Breast epithelium (tissue), 4 donors: Measurements from ENCODE around the gene PAFAH2. TPM values are rescaled to one million over a fixed set of nuclear protein-coding genes. Genes with fewer than 3 reads are reported as not detected.

Source experiments
- DNase-seq, 2 donors: peaks; one replicate each; pipeline ENCODE4 v3.0.0-alpha.2; 2019; ENCODE audit warnings: low spot score in 2 of 2
- H3K27ac ChIP-seq, 2 donors: fragments of 200-600 bp; sonication (generic) in 1 of 2; one replicate each; pipeline ENCODE4 v1.5.1; 2016 to 2019; ENCODE audit warnings: mild to moderate bottlenecking in 1 of 2
- H3K27me3 ChIP-seq, 2 donors: fragments of 200-600 bp; sonication (generic) in 1 of 2; one replicate each; pipeline versions ENCODE4 v1.5.1 to v1.6.0; 2017 to 2019; ENCODE audit warnings: control low read depth in 1 of 2, mild to moderate bottlenecking in 1 of 2
- H3K36me3 ChIP-seq: fragments of 200-600 bp; one replicate; pipeline ENCODE4 v1.5.1; 2019
- H3K4me1 ChIP-seq, 2 donors: fragments of 200-600 bp; sonication (generic); one replicate each; pipeline ENCODE4 v1.5.1; 2016 to 2019; ENCODE audit warnings: control low read depth in 1 of 2
- H3K4me3 ChIP-seq, 3 donors: fragments of 200-600 bp; sonication (generic); 1 replicate in 2 of 3; 2 replicates in 1 of 3; pipeline ENCODE4 v1.5.1; 2016 to 2019; ENCODE audit warnings: mild to moderate bottlenecking in 3 of 3, moderate library complexity in 2 of 3
- H3K9me3 ChIP-seq, 2 donors: fragments of 200-600 bp; sonication (generic) in 1 of 2; one replicate each; pipeline ENCODE4 v1.5.1; 2016 to 2019; ENCODE audit warnings: control low read depth in 1 of 2
- POLR2A ChIP-seq: fragments of 450-650 bp; IDR thresholded peaks from one replicate; pipeline ENCODE4 v1.6.1; 2016; ENCODE audit warnings: antibody characterized with exemption, mild to moderate bottlenecking, moderate library complexity
- POLR2AphosphoS5 ChIP-seq, 3 donors: sonication (generic); formaldehyde crosslinking; IDR thresholded peaks; one replicate each; pipeline ENCODE4 v1.6.1; 2017; ENCODE audit warnings: antibody characterized with exemption in 3 of 3
- intact Hi-C: fragments of 100-400 bp; cut with DNase I; formaldehyde crosslinking; loops from one replicate; pipeline ENCODE4 v1.15.1; 2023; ENCODE audit warnings: low total_unique reads
- total RNA-seq, 3 donors: library from RNA; depleted of rRNA; stranded (reverse); fragments of >200 nt; gene quantifications; one replicate each; pipeline ENCODE4 v1.1.0, GENCODE V29; 2016
- TF ChIP-seq, protein P1 (sequence below), 3 donors: fragments of 450-650 bp; IDR thresholded peaks; one replicate each; pipeline ENCODE4 v1.5.1; 2016 to 2017; ENCODE audit warnings: antibody characterized with exemption in 3 of 3, mild to moderate bottlenecking in 3 of 3, moderate library complexity in 3 of 3

The PAFAH2 gene
- total RNA-seq, 3 donors from 2014 or later, result 8.2 to 19.9 (median 9.8) TPM

DNA sequence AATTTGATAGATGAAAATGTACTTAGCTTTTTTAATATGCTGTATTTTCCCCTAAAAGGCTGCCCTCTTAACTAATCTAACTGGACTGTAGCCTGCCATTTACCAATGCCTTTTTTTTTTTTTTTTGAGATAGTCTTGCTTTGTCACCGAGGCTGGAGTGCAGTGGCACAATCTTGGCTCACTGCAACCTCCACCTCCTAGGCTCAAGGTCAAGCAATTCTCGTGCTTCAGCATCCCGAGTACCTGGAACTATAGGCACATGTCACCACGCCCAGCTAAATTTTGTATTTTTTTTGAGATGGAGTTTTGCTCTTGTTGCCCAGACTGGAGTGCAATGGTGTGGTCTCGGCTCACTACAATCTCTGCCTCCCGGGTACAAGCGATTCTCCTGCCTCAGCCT, 18.7 kb downstream of the PAFAH2 start:
- intact Hi-C loops, result no loop called here
- TF ChIP-seq, protein P1, sequence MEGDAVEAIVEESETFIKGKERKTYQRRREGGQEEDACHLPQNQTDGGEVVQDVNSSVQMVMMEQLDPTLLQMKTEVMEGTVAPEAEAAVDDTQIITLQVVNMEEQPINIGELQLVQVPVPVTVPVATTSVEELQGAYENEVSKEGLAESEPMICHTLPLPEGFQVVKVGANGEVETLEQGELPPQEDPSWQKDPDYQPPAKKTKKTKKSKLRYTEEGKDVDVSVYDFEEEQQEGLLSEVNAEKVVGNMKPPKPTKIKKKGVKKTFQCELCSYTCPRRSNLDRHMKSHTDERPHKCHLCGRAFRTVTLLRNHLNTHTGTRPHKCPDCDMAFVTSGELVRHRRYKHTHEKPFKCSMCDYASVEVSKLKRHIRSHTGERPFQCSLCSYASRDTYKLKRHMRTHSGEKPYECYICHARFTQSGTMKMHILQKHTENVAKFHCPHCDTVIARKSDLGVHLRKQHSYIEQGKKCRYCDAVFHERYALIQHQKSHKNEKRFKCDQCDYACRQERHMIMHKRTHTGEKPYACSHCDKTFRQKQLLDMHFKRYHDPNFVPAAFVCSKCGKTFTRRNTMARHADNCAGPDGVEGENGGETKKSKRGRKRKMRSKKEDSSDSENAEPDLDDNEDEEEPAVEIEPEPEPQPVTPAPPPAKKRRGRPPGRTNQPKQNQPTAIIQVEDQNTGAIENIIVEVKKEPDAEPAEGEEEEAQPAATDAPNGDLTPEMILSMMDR (IDR thresholded peaks at IDR 0.05), result no peak
- TF ChIP-seq POLR2AphosphoS5 (IDR thresholded peaks at IDR 0.05) (no peak), POLR2A (no peak)
- Histone ChIP-seq H3K27me3 (no peaks in the 10 kb centered on the region), H3K4me1 (no peaks in the 10 kb centered on the region), H3K36me3 (no peaks in the 10 kb centered on the region), H3K27ac (no peak overlapping the region), H3K9me3 (no peaks in the 10 kb centered on the region), H3K4me3 (no peak overlapping the region)
- no peak for DNase-seq

DNA sequence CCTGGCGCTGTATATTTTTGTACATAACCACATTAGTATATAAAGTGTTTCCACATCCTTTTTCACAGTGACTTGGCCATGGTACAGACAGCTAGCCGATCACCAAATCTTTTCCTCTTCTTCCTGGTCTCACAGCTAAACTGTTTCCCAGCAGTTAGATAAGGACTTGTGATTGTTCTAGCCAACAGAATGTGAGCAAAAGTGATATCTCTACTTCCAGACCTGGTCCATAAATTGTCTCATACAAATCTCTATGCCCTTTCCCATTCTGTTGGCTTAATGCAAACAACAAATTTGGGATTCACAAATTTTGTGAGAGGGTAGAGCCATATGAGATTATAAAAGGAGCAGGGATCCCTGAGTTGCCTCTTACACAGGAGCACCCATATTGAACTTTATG, 19.5 kb downstream of the PAFAH2 start:
- TF ChIP-seq POLR2A, result no peak

DNA sequence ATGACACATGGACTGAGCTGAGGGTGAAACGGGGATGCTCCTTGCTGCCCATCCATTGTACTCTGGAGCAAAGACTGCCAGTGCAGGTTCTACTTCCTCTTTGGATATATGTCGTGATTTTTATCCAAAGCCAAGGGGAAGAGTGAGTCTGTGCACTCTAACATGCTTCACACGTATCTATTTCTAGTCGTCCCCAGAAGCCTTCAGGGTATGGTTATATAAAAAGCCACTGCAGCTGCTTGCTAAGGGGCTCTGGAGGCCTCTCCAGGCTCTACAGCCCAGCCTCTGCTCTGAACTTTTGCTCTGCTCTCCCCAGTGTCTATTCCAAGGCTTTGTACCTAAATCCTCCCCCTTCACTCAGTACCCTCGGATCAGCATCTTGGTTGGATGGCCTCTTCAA, 20.1 kb downstream of the PAFAH2 start:
- Histone ChIP-seq H3K27me3 (no peaks in the 10 kb centered on the region), H3K9me3 (no peaks in the 10 kb centered on the region), H3K36me3 (no peaks in the 10 kb centered on the region), H3K4me1 (no peaks in the 10 kb centered on the region), H3K27ac (no peak overlapping the region), H3K4me3 (no peak overlapping the region)
- no peak for DNase-seq
- intact Hi-C loops, result no loop called here
- no peak for TF ChIP-seq POLR2AphosphoS5 (IDR thresholded peaks at IDR 0.05)
- no peak for TF ChIP-seq POLR2A
- TF ChIP-seq, protein P1 (IDR thresholded peaks at IDR 0.05), result no peak

More for the DNA sequence above, 19.5 kb downstream of the PAFAH2 start:
- H3K36me3 ChIP-seq, result no peaks in the 10 kb centered on the region
- intact Hi-C loops, result no loop called here
- no peaks in the 10 kb centered on the region for H3K9me3 ChIP-seq
- no peak overlapping the region for H3K27ac ChIP-seq
- no peak overlapping the region for H3K4me3 ChIP-seq
- no peaks in the 10 kb centered on the region for H3K27me3 ChIP-seq
- no peak for DNase-seq
- H3K4me1 ChIP-seq, result no peaks in the 10 kb centered on the region

DNA sequence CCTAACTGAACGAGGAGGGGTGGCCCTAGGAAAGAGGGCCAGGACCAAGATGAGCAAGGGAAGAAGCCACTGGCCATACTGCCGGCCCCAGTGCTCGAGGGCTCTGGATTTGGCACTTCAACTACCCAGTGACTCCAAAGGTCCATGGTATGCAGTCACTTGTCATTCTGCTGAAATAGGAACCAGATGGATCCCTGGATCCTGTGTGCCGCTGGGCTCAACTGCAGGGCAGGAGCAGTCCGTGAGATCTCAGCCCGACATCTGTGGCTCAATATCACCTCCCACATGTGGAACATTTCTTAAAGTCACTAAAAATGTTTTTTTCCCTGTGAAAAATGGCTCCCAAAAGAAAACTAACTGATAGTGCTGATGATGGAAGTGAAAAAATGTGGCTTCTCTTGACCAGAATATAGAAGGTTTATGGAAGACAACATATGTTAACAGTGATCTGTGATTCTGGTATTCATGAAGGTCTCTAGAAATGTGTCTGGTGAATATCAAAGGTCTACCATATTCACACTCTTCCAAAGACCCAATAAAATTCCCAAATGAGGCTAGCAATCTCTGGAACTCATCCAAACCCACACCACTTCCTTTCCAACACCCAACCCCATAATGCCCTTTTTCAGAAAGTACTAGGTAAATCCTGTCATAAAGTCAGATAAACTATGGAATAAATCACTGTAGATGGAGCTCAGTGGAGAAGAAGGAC, 24.1 kb downstream of the PAFAH2 start:
- no peaks in the 10 kb centered on the region for H3K9me3 ChIP-seq
- H3K27me3 ChIP-seq, result no peaks in the 10 kb centered on the region
- DNase-seq, result no peak
- TF ChIP-seq, protein P1 (IDR thresholded peaks at IDR 0.05), result no peak
- TF ChIP-seq POLR2A, result no peak
- no peaks in the 10 kb centered on the region for H3K4me1 ChIP-seq
- no peaks in the 10 kb centered on the region for H3K36me3 ChIP-seq
- no peak overlapping the region for H3K27ac ChIP-seq
- intact Hi-C loops, result loop anchor here (5.0 kb wide), 1 partner anchor 224 kb away; no protein-coding TSS in a partner anchor
- no peak overlapping the region for H3K4me3 ChIP-seq

DNA sequence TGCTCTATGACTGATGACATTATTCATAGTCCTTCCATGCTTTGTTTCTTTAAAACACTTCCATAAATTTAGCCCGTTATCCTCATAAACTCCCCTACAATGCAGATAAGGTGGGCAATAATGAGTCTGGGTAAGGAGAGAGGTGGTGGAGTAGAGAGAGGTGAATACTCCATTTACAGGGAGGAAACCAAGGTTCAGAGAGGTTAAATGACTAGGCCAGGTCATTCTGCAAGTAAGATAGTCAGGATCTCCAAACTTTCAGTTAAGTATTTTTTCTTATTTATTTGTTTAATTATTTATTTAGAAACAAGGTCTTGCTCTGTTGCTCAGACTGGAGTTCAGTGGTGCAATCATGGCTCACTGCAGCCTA, 26.1 kb downstream of the PAFAH2 start:
- H3K4me1 ChIP-seq, result no peaks in the 10 kb centered on the region
- H3K36me3 ChIP-seq, result no peaks in the 10 kb centered on the region
- no peak for DNase-seq
- H3K27me3 ChIP-seq, result no peaks in the 10 kb centered on the region
- no peak overlapping the region for H3K4me3 ChIP-seq
- intact Hi-C loops, result loop anchor here (5.0 kb wide), 1 partner anchor 226 kb away; no protein-coding TSS in a partner anchor
- no peak overlapping the region for H3K27ac ChIP-seq
- TF ChIP-seq POLR2A (no peak), POLR2AphosphoS5 (IDR thresholded peaks at IDR 0.05) (no peak)
- TF ChIP-seq, protein P1 (IDR thresholded peaks at IDR 0.05), result no peak
- no peaks in the 10 kb centered on the region for H3K9me3 ChIP-seq
